ENCODE data around the gene LYZL2. TPM values are rescaled to one million over a fixed set of nuclear protein-coding genes. Genes with fewer than 3 reads are reported as not detected.
"Not testable (repeated sequence)": the region's sequence is repeated elsewhere in the genome, so short reads cannot be mapped to it uniquely, and the experiment has no call there.

Gene LYZL2
- total and polyA plus RNA-seq, 4 donors = not detected

GRCh38 chr10:30637881-30638467, 8.4 kb upstream of the LYZL2 start:
- H3K9ac ChIP-seq (ENCODE audit: low read depth in 1 of 2, low read length in 2 of 2) = no peak overlapping the region
- H3K4me3 ChIP-seq (ENCODE audit: low read depth in 1 of 3, low read length in 3 of 3) = no peak overlapping the region
- DNase-seq (ENCODE audit: low spot score) = no peak
- H3K9me3 ChIP-seq (ENCODE audit: control insufficient read depth in 4 of 4, low read length in 3 of 4) = no peaks in the 10 kb centered on the region
- no peak overlapping the region for H3K27ac ChIP-seq (ENCODE audit: low read depth in 1 of 2, low read length in 2 of 2)
- H3K27me3 ChIP-seq (ENCODE audit: control insufficient read depth in 4 of 4, insufficient read depth in 4 of 4, low read length in 3 of 4) = no peaks in the 10 kb centered on the region
- no peaks in the 10 kb centered on the region for H3K36me3 ChIP-seq (ENCODE audit: control insufficient read depth in 4 of 4, insufficient read depth in 3 of 4, low read depth in 1 of 4, low read length in 3 of 4)
- no peaks in the 10 kb centered on the region for H3K4me1 ChIP-seq (ENCODE audit: control insufficient read depth in 4 of 4, insufficient read depth in 4 of 4, low read length in 3 of 4)
- 92% methylated on average over 4 of the region's 4 CpGs for WGBS
- TF ChIP-seq HNF4G (IDR thresholded peaks at IDR 0.05) = no peak

DNA sequence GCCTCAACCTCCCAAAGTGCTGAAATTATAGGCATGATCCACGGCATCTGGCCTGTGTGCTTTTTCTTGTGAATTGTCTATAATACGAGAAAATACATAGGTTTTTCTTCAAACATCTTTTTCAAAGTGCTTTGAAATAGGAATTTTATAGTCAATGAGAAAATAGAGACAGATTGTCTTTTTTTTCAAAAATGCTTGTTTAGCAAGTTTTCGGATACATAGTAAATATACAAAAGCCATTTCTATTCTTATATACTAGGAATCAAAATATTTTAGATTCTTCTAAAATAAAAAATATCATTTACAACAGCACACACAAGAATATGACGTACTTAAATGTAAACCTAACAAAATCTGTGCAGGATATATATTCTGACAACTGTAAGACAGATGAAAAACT, 1.6 kb upstream of the LYZL2 start:
- no peaks in the 10 kb centered on the region for H3K9me3 ChIP-seq (ENCODE audit: control insufficient read depth in 4 of 4, low read length in 3 of 4)
- no peak for TF ChIP-seq SP1 (IDR thresholded peaks at IDR 0.05)
- no peak for TF ChIP-seq RXRA (IDR thresholded peaks at IDR 0.05)
- no peak for TF ChIP-seq EGR1 (IDR thresholded peaks at IDR 0.05; ENCODE audit: low read depth in 2 of 2)
- no peak for TF ChIP-seq HNF4G (IDR thresholded peaks at IDR 0.05)
- no peak for TF ChIP-seq ZBTB33 (IDR thresholded peaks at IDR 0.05)
- TF ChIP-seq HNF4A (conservative IDR thresholded peaks at IDR 0.05) = no peak
- no peak for TF ChIP-seq TAF1 (conservative IDR thresholded peaks at IDR 0.05)
- no peak for TF ChIP-seq JUND (IDR thresholded peaks at IDR 0.05)
- TF ChIP-seq, protein P1, sequence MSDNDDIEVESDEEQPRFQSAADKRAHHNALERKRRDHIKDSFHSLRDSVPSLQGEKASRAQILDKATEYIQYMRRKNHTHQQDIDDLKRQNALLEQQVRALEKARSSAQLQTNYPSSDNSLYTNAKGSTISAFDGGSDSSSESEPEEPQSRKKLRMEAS (IDR thresholded peaks at IDR 0.05) = no peak
- TF ChIP-seq GABPA (IDR thresholded peaks at IDR 0.05 in 1 of 2, conservative IDR thresholded peaks at IDR 0.05 in 1 of 2) = no peak
- TF ChIP-seq, protein P2, sequence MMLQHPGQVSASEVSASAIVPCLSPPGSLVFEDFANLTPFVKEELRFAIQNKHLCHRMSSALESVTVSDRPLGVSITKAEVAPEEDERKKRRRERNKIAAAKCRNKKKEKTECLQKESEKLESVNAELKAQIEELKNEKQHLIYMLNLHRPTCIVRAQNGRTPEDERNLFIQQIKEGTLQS (IDR thresholded peaks at IDR 0.05) = no peak
- TF ChIP-seq NR2F2 (IDR thresholded peaks at IDR 0.05) = no peak
- no peak for TF ChIP-seq FOXA2 (IDR thresholded peaks at IDR 0.05)
- TF ChIP-seq FOXA1 (IDR thresholded peaks at IDR 0.05) = no peak
- TF ChIP-seq CTCF (IDR thresholded peaks at IDR 0.05; ENCODE audit: low read depth, low read length, missing input control) = no peak
- no peak for DNase-seq (ENCODE audit: low spot score)
- H3K9ac ChIP-seq (ENCODE audit: low read depth in 1 of 2, low read length in 2 of 2) = no peak overlapping the region
- H3K4me1 ChIP-seq (ENCODE audit: control insufficient read depth in 4 of 4, insufficient read depth in 4 of 4, low read length in 3 of 4) = no peaks in the 10 kb centered on the region
- WGBS = 94% methylated on average over 4 of the region's 4 CpGs
- H3K27ac ChIP-seq (ENCODE audit: low read depth in 1 of 2, low read length in 2 of 2) = no peak overlapping the region
- no peaks in the 10 kb centered on the region for H3K27me3 ChIP-seq (ENCODE audit: control insufficient read depth in 4 of 4, insufficient read depth in 4 of 4, low read length in 3 of 4)
- H3K4me3 ChIP-seq (ENCODE audit: low read depth in 1 of 3, low read length in 3 of 3) = no peak overlapping the region
- H3K36me3 ChIP-seq (ENCODE audit: control insufficient read depth in 4 of 4, insufficient read depth in 3 of 4, low read depth in 1 of 4, low read length in 3 of 4) = no peaks in the 10 kb centered on the region

DNA sequence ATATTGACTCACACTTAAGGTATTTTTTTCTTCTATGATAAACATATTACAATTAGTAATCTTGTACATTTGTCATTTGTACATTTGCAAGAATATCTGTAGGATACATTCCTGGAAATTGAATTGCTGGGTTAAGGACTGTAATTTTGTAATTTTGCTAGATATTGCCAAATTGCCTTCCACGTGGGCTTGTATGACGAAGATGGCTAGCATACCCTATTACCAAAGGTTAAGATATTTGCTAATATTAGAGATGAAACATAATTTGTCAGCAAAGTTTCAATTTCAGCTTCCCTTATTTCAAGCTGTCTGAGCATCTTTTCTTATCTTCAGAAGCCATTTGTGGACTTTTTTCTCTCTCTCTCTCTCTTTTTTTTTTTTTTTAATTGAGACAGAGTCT, 1.0 kb upstream of the LYZL2 start:
- Histone ChIP-seq H3K27ac (ENCODE audit: low read depth in 1 of 2, low read length in 2 of 2) (no peak overlapping the region), H3K36me3 (ENCODE audit: control insufficient read depth in 4 of 4, insufficient read depth in 3 of 4, low read depth in 1 of 4, low read length in 3 of 4) (no peaks in the 10 kb centered on the region), H3K9me3 (ENCODE audit: control insufficient read depth in 4 of 4, low read length in 3 of 4) (no peaks in the 10 kb centered on the region), H3K4me1 (ENCODE audit: control insufficient read depth in 4 of 4, insufficient read depth in 4 of 4, low read length in 3 of 4) (no peaks in the 10 kb centered on the region), H3K27me3 (ENCODE audit: control insufficient read depth in 4 of 4, insufficient read depth in 4 of 4, low read length in 3 of 4) (no peaks in the 10 kb centered on the region), H3K9ac (ENCODE audit: low read depth in 1 of 2, low read length in 2 of 2) (no peak overlapping the region), H3K4me3 (ENCODE audit: low read depth in 1 of 3, low read length in 3 of 3) (no peak overlapping the region)
- TF ChIP-seq, protein P1 (IDR thresholded peaks at IDR 0.05) = no peak
- no peak for TF ChIP-seq HNF4G (IDR thresholded peaks at IDR 0.05)
- TF ChIP-seq FOXA2 (IDR thresholded peaks at IDR 0.05) = no peak
- no peak for DNase-seq (ENCODE audit: low spot score)
- WGBS = 76% methylated on average over 2 of the region's 2 CpGs

DNA sequence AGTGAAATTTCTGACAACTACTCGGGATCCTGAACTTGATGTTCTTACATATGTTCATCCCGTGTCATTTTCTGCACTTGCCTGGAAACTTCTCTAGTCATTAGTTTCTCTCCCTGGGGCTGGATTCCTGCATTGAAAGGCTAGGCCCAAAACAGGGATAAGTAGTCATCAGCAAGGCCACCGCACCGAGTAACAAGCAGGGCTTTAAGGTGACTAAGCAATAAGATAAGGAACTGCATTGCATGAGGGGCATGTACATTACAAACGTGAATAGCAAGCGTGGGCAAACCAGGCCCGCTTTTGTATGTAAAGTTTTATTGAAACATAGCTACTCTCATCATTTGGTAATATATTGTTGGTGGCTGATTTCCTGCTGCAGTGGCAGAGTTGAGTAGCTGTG, 977 bp downstream of the LYZL2 start:
- not testable (repeated sequence) for H3K9ac ChIP-seq (ENCODE audit: low read depth in 1 of 2, low read length in 2 of 2); H3K36me3 ChIP-seq (ENCODE audit: control insufficient read depth in 4 of 4, insufficient read depth in 3 of 4, low read depth in 1 of 4, low read length in 3 of 4); H3K4me1 ChIP-seq (ENCODE audit: control insufficient read depth in 4 of 4, insufficient read depth in 4 of 4, low read length in 3 of 4); H3K27ac ChIP-seq (ENCODE audit: low read depth in 1 of 2, low read length in 2 of 2); DNase-seq (ENCODE audit: low spot score); H3K4me3 ChIP-seq (ENCODE audit: low read depth in 1 of 3, low read length in 3 of 3); H3K9me3 ChIP-seq (ENCODE audit: control insufficient read depth in 4 of 4, low read length in 3 of 4); H3K27me3 ChIP-seq (ENCODE audit: control insufficient read depth in 4 of 4, insufficient read depth in 4 of 4, low read length in 3 of 4)
- 94% methylated on average over 7 of the region's 7 CpGs for whole genome bisulfite sequencing

- not testable (repeated sequence) for DNase-seq (ENCODE audit: low spot score); H3K27me3 ChIP-seq (ENCODE audit: control insufficient read depth in 4 of 4, insufficient read depth in 4 of 4, low read length in 3 of 4); H3K9ac ChIP-seq (ENCODE audit: low read depth in 1 of 2, low read length in 2 of 2); H3K9me3 ChIP-seq (ENCODE audit: control insufficient read depth in 4 of 4, low read length in 3 of 4); H3K36me3 ChIP-seq (ENCODE audit: control insufficient read depth in 4 of 4, insufficient read depth in 3 of 4, low read depth in 1 of 4, low read length in 3 of 4); H3K4me3 ChIP-seq (ENCODE audit: low read depth in 1 of 3, low read length in 3 of 3); H3K4me1 ChIP-seq (ENCODE audit: control insufficient read depth in 4 of 4, insufficient read depth in 4 of 4, low read length in 3 of 4); H3K27ac ChIP-seq (ENCODE audit: low read depth in 1 of 2, low read length in 2 of 2)
- WGBS = 86% methylated on average over 9 of the region's 11 CpGs
Observed at GRCh38 chr10:30626837-30627236, 2.7 kb downstream of the LYZL2 start.

Measured in liver (tissue), 9 donors.